ENCODE measurements around the gene SOST. TPM values are rescaled to one million over a fixed set of nuclear protein-coding genes. Genes with fewer than 3 reads are reported as not detected.
"Not testable (repeated sequence)": the region's sequence is repeated elsewhere in the genome, so short reads cannot be mapped to it uniquely, and the experiment has no call there.

SOST gene
- polyA plus RNA-seq (ENCODE audit: insufficient read length in 4 of 4): 10 to 100 TPM in 3 of 4 donors, under 1 TPM in 1; 0.86 to 67.8 (median 48.0) TPM

DNA sequence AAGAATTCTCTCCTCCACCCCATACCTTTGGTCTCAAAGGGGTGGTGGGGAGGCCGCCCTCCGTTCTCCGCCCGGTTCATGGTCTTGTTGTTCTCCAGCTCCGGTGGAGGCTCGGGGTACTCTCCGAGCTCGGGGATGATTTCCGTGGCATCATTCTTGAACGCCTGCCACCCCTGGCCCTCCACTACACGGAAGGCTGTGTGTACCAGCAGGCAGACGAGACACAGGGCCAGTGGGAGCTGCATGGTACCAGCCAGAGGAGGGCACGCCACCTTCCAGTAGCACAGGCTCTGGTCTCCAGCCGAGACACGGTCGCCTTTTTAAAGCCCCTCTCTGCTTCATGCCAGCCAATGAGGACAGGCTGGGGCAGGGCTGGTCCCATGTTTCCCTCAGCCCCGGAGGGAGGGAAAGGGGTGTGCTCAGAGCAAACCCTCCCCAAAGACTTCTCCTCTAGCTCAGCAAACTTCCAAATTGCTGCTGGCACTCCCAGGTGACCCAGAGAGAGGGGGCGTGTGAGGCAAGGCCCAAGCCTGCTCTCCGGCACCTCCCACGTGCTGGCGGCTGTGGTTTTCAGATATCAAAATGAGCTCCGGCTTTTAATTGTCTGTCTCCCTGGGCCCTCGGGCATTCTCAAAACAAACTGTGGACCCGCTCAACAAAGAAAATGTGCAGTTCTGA, at the start of gene SOST:
TSS of gene SOST (minus strand) at position 295 of the 678 bp plus-strand sequence. CDS start at position 245, 50 bp downstream.
- no peak for DNase-seq (ENCODE audit: low read depth in 4 of 4, low spot score in 3 of 4)

DNA sequence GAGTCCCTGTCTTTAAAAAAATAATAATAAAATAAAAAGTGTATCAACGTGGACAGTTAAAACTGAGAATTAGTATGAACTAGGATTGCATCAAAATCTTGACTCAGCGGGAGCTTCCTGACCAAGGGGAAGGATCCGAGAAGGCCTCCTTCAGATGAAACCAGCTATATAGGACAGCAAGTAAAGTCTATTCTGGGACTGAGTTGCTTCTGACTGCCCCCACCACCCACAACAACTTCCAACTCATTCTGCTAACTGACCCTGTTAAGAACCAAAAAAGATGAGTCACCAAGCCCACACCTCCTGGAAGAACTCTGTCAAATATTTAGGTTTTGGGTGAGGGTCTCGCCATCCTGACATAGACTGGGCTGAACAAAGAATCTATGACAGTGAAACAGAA, 49.5 kb upstream of the SOST start:
- no peak for DNase-seq (ENCODE audit: low read depth in 4 of 4, low spot score in 3 of 4)

DNA sequence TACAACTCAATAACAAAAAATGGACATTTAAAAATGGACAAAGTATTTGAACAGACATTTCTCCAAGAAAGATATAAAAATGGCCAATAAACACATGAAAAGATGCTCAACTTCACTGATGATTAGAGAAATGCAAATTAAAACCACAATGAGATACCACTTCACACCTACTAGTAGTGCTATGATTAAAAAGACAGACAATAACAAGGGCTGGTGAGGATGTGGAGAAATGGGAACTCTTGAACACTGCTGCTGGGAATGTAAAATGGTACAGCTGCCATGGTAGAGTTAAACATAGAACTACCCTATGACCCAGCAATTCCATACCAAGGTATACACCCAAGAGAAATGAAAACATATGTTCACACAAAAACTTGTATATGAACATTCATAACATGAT, 46.5 kb upstream of the SOST start:
- no peak for DNase-seq (ENCODE audit: low read depth in 4 of 4, low spot score in 3 of 4)

DNA sequence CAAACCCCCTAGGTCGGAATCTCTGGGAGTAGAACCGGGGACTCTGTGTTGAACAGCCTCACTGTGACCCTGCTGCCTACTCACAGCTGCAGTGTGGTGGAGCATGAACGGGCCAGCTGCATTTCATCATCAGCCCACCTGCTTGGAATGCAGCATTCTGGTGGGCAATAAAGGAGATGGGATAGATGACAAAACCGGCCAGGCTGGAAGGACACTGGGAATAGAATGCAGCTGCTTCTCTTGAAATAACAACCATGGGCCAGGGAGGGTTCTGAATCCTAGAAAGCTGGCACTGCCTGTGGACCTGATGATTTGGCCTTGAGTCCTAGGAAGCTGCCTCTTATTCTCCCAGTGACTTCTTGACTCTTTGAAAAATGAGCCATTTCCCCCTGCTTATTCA, 45.2 kb upstream of the SOST start:
- peak in 1 of 4 donors; percentile 63 for DNase-seq (ENCODE audit: low read depth in 4 of 4, low spot score in 3 of 4)

DNA sequence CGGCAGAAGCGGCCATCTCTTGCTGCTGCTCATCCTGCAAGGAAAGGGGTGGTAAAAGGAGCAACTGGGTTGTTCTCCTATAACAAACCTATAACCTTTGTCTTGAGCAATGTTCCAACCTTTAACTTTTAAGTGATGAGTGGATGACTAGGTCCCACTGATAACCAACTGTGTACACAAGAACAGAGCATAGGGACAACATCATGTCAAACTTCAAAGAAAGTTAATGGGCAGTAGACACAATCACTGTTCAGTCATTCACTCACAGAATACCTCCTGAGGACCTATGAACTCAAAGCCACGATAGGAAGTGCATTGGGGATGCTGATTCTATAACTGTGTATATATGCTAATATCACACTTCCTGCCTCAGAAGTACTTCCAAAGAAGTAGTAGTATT, 43.3 kb upstream of the SOST start:
- no peak for DNase-seq (ENCODE audit: low read depth in 4 of 4, low spot score in 3 of 4)

DNA sequence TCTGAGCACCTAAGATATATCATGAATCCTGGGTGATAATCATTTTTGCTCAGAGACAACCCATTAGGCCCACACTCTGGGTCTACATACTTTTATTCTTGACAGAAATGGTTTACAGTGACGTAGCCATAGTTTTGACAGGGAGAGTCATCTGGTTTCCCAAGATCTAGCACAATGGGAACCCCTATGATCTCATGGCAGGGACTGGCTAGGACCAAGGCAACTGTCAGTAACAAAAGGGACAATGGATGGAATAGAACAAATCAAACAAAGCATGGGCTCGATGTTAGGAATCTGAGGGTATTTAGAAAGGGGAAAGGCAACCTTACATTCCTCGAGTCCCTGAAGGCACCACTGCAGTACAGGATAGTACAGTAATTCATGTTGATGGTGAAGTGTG, 42.1 kb upstream of the SOST start:
- DNase-seq (ENCODE audit: low read depth in 4 of 4, low spot score in 3 of 4): no peak

DNA sequence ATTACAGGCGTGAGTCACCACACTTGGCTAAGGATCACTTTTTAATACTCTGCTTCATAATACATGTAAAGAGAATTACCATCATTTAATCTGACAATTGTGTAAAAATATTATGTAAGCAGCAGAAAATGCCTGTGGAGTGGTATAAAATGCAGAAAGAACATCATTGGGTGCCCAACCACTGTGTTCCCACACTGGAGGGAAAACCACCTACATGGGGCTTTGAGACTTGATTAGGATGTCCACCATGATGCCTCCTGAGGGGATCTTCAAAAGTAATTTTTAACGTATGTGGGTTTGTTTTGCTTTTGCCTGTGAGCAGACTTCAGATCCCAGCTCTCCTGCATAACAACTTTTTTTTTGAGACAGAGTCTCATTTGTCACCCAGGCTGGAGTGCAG, 40.5 kb upstream of the SOST start:
- no peak for DNase-seq (ENCODE audit: low read depth in 4 of 4, low spot score in 3 of 4)

DNA sequence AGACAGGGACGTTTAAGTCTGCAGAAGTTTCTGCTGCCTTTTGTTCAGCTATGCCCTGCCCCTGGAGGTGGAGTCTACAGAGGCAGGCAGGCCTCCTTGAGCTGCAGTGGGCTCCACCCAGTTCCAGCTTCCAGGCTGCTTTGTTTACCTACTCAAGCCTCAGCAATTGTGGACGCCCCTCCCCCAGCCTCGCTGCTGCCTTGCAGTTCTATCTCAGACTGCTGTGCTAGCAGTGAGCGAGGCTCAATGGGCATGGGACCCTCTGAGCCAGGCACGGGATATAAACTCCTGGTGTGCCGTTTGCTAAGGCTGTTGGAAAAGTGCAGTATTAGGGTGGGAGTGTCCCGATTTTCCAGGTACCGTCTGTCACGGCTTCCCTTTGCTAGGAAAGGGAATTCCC, 39.4 kb upstream of the SOST start:
- not testable (repeated sequence) for DNase-seq (ENCODE audit: low read depth in 4 of 4, low spot score in 3 of 4)

DNA sequence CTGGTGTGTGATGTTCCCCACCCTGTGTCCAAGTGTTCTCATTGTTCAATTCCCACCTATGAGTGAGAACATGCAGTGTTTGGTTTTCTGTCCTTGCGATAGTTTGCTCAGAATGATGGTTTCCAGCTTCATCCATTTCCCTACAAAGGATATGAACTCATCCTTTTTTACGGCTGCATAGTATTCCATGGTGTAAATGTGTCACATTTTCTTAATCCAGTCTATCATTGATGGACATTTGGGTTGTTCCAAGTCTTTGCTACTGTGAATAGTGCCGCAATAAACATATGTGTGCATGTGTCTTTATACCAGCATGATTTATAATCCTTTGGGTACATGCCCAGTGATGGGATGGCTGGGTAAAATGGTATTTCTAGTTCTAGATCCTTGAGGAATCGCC, 34.1 kb upstream of the SOST start:
- not testable (repeated sequence) for DNase-seq (ENCODE audit: low read depth in 4 of 4, low spot score in 3 of 4)

DNA sequence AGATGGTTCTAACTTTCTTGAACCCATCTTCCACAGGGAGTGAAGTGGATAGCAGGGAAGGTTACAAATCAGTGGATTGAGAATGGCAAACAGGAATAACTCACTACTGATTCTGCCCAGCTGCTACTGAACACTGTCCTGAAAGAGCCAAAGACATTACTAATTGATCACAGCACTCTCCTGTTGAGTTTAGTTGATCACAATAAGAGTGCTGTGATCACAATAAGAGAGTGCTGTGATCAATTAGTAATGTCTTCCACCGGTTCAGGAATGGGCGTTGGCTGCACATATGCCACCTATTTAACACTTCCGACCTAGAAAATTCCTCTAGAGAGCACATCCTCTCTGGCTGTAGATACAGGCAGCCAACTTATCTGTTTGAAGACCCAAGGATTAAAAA, 33.0 kb upstream of the SOST start:
- DNase-seq (ENCODE audit: low read depth in 4 of 4, low spot score in 3 of 4): no peak

DNA sequence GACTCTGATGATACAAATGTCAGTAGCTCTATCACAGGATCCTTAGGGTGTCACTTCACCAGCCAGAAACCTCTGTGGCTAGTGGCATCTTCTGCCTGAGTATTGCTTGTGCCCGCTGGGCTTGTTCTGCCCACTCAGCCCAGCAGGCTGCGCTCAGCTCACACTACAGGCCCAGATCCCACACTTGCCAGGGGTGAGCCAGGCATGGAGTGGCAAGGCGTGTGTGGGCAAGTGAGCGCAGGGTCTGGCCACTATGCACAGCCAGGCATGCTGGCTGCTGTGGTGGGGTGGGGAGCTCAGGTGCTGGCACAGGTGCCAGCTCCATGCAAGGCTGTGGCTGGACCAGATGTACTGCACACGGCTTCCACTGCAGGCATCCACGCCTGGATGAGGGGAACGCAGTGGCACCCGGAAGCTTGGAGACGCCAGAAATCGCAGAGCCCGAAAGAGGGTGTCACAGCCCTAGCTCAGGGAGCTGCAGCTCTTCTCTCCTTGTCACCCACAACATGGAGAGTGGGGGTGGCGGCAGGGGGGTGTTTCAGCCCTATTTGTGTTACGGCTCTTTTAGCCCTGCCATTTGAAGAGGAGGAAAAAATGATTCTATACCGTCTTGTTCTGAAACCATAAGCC, 31.8 kb upstream of the SOST start:
- no peak for DNase-seq (ENCODE audit: low read depth in 4 of 4, low spot score in 3 of 4)

DNA sequence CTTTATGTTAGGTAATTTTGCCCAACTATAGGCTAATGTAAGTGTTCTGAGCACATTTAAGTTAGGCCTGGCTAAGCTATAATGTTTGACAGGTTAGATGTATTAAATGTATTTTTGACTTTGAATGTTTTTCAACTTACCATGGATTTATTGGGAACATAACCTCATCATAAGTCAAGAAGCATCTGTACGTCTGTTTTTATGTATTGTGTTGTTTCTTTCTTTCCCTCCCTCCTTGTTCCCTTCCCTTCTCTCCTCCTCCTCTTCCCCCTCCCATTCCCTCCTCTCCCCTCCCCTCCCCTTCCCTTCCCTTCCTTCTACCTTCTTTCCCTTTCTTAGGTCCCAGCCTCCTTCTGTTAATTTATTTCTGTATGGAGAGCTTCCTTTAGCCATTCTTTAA, 30.9 kb upstream of the SOST start:
- no peak for DNase-seq (ENCODE audit: low read depth in 4 of 4, low spot score in 3 of 4)

DNA sequence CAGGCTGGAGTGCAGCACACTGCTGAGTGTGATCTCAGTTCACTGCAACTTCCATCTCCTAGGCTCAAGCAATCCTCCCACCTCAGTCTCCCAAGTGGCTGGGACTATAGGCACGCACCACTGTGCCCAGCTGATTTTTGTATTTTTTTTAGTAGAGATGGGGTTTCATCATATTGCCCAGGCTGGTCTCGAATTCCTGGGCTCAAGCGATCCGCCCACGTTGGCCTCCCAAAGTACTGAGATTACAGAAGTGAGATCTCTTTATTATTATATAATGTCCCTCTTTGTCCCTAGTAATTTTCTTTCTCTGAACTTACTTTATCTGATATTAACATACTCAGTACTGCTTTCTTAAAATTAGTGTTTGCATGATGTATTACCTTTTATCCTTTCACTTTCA, 29.9 kb upstream of the SOST start:
- DNase-seq (ENCODE audit: low read depth in 4 of 4, low spot score in 3 of 4): no peak

DNA sequence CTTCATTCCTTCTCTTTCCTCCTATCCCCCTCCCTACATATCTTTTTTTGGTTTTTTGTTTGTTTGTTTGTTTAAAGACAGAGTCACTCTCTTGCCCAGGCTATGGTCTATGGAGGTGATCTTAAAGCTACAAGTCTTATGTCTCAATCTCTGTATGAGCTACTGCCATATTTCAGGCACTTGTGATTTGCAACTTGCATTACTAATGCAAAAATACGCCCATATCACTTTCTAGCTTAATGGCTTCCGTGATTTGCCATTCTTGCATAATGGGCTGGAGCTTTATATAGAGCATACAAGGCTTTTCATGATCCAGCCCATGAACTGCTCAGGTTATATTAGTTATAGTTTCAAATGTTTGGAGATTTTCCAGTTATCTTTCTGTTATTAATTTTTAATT, 29.1 kb upstream of the SOST start:
- DNase-seq (ENCODE audit: low read depth in 4 of 4, low spot score in 3 of 4): no peak

DNA sequence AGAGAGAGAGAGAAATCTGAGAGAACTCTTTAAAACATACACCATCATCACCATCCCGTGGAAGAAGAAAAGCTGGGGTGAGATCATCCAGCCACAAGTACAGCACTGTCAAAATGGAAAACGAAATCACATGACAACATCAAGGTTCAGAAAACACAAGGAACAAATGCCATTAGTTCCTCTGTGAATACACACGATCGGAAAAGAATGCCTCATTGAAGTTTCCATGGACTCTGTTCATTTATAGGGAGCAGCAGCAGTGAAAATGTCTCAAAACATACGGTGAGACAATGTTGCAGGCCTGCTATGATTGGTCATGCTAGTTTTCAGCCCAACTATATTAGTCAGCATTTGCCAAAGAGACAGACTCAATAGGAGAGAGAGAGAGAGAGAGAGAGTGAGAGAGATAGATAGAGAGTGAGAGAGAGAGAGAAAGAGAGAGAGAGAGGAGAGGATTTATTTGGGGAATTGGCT, 26.1 kb upstream of the SOST start:
- DNase-seq (ENCODE audit: low read depth in 4 of 4, low spot score in 3 of 4): no peak

DNA sequence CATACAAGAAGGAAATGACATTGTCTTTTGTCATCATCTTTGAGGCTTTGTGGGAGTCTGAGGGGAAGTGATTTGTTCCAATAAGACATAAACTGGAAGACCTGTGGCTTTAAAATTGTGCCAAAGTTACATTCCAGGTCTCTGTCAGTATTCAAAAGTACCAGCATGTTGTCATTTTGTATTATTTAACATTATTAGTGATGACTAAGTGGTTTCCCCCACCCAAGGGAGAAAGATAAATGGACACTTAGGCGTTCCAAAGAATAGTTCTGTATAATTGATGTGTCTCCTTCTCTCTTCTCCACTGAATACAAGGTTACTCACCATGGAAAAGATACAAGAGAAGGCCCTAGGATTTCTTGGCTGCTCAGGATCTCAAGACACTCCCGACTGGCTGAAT, 25.5 kb upstream of the SOST start:
- no peak for DNase-seq (ENCODE audit: low read depth in 4 of 4, low spot score in 3 of 4)

DNA sequence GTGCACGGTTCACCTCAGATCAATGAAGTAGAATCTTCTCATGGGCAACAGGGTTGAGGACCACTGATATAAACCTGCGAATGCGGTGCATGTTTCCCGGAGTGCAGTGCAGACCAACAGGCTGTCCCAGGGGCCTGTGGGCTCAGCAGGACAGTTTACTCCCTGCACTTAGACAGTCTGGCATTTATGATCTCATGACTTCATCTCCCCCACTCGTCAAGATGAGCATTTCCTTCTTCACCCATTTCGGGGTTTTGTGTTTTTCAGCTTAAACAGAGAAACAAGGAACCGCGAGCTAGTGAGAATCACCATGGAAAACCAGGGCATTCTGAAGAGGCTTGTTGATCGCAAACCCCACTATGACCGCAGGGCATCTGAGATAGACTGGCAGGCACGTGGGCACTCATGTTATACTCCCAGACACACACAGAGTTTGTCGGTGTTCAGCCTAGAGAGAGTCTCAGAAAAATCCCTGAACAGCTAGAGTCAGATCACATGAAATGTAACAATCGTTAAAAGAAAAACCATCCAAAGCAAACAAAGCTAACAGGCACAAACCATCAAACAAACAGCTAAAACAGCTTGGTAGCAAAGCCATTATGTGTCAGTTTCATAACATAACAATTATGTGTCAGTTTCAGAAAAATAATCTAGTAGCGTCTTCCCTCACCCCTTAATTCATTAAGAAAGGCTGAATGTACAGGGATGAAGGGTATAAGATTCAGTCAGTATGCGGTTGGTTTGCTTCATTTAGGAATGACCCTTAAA, 24.5 kb upstream of the SOST start:
- no peak for DNase-seq (ENCODE audit: low read depth in 4 of 4, low spot score in 3 of 4)

DNA sequence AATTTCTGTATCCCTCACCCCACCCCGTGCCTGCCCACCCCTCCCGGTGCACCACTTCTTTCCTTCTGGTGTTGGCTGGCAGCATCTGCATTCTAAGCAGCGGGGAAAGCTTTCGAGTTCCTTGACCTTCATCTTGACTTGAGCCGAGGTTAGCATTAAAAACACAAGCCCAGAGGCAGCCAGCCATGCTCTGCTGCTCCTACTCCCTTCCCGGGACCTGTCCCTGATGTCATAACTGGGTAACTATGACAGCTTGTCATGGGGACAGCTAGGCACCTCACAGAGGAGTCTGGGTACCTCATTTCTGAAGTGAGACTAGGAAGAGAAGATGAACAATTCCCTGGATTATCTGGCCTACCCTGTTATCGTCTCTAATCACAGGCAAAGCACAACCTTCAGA, 21.5 kb upstream of the SOST start, which contains the start of gene CFAP97D1:
TSS of gene CFAP97D1 (plus strand) at position 301 of the 400 bp plus-strand sequence. CDS start at position 329, 28 bp downstream.
- DNase-seq (ENCODE audit: low read depth in 4 of 4, low spot score in 3 of 4): no peak

DNA sequence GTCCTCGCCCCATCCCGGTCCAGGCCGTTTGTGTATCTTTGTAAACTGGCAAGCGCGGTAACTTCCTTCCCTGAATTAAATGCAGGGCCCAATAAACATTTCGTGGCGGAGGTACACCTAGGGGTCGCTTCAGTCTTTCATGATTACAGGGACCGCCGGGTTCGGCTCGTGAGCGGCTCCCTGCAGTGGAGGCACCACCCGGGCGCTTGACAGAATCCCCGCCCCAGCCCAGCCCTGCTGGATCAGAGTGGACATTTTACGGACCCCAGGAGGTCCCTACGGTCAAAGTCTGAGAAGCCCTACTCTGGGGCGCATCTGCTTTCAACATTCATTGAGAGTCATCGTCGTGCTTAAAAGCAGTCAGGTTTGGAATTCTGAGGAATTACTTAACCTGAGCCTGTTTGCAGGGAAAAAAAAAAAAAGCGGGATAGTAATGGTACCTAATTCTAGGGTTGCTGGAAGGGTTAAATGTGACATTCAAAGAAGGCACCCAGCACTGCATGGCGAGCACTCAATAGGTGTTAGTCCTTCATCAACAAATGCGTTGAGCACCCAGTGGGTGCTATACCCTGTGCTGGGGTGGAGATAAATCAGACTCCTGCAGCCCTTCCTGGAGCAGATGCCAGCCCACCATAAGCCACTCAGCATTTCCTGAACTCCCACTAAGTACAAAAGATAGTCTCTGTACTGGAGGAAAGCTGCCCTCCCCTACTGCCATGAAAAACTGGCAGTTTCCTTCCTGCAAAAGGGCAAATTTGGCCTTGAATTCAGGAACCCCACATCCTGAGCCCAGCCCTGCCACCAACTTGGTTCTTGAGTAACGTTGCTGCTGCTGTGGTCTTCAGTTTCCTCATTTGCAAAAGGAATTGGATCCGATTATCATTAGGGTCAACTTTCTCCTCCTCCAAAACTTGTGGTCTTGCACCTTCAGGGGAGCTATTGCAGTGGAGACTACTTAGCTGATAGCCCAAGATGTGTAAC, 20.8 kb upstream of the SOST start:
- DNase-seq (ENCODE audit: low read depth in 4 of 4, low spot score in 3 of 4): no peak

All from left renal pelvis (tissue), 4 donors.